GM04503 (cell line): ENCODE measurements around the gene PCDHGA2.
"Not testable (repeated sequence)": the region's sequence is repeated elsewhere in the genome, so short reads cannot be mapped to it uniquely, and the experiment has no call there.

ENCODE experiments used
- DNase-seq: peaks from one replicate; pipeline ENCODE4 v3.0.0-alpha.2; 2012; ENCODE audit warnings: low read depth

Gene PCDHGA2

GRCh38 chr5:141338538-141339306 lies at the start of gene PCDHGA2:
Gene PCDHGA2 (plus strand): TSS chr5:141338760.
- peak; percentile 37 for DNase-seq

GRCh38 chr5:141298376-141298775 lies 40.2 kb upstream of the PCDHGA2 start:
- DNase-seq, result no peak

DNA sequence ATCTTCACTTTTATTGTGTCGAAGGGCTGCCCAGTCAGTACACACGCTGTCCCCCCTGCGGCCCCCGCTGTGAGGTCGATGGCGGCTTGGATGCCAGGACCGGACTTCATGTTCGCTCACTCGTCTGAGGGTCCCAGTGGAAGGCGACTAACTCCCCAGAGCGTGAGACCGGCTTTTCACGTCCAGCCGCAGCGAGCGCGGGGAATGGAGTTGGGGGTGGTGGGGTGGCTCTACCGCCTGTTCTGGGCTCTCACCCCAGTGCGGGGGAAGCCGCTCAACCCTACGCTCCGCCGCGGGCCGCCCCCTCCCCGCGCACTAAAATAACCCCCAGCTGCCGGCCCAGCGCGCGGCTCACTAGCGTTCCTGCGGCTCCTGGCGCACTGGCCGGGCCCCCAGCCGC lies 34.8 kb upstream of the PCDHGA2 start, which contains the start of gene SLC25A2:
SLC25A2 (minus strand) TSS at position 294 of the 400 bp plus-strand sequence; CDS start at position 110, 184 bp downstream.
- no peak for DNase-seq

GRCh38 chr5:141306630-141307029 lies 31.9 kb upstream of the PCDHGA2 start:
- DNase-seq, result no peak

GRCh38 chr5:141313711-141314110 lies 24.8 kb upstream of the PCDHGA2 start:
- DNase-seq, result no peak

DNA sequence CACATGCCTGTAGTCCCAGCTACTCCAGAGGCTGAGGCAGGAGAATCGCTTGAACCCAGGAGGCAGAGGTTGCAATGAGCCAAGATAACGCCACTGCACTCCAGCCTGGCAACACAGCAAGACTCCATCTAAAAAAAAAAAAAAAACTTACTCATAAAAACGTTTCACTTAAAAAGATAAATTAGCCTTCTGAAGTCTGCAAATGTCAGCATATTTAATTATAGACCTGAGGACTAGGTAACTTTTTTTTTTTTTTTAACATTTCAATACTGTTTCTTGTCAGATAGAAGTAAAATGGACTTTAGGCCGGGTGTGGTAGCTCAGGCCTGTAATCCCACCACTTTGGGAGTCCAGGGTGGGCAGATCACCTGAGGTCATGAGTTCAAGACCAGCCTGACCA lies 21.6 kb upstream of the PCDHGA2 start:
- not testable (repeated sequence) for DNase-seq

DNA sequence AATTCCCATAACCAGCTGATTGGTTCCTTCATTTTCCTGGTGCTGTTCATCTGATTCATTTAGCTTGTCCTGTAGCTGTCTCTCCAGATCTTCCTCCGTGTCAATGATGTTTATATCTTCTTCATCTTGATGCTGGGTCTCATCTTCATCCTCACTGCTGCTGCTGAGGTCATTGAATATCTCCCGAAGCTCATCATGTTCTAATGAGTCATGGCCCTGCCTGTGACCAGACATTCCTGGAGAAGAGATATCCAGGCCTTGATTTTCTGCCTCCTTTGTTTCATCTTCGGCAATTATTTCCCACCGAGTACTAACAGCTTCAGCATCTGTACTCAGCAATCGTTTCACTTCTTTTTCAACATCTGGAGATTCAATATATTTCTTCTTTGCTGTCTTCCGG lies 19.4 kb upstream of the PCDHGA2 start:
- DNase-seq, result no peak

DNA sequence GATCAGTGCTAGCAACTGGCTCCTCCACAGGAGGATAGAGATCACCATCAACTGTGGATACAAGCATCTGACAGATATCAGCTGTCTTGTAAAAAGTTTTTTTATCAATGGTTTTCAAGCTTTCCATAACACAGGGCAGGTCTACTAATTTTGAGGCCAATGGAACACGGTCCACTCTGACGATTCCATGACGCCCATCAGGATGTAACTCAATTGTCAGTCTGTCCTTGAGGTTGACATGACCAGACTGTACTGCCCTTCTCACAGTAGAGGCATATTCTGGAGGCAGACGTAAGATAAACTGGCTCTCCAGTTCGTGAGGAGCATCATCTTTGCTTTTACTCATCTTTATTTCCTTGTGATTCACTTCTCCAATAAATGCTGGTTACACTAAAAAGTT lies 18.9 kb upstream of the PCDHGA2 start:
- DNase-seq, result no peak

DNA sequence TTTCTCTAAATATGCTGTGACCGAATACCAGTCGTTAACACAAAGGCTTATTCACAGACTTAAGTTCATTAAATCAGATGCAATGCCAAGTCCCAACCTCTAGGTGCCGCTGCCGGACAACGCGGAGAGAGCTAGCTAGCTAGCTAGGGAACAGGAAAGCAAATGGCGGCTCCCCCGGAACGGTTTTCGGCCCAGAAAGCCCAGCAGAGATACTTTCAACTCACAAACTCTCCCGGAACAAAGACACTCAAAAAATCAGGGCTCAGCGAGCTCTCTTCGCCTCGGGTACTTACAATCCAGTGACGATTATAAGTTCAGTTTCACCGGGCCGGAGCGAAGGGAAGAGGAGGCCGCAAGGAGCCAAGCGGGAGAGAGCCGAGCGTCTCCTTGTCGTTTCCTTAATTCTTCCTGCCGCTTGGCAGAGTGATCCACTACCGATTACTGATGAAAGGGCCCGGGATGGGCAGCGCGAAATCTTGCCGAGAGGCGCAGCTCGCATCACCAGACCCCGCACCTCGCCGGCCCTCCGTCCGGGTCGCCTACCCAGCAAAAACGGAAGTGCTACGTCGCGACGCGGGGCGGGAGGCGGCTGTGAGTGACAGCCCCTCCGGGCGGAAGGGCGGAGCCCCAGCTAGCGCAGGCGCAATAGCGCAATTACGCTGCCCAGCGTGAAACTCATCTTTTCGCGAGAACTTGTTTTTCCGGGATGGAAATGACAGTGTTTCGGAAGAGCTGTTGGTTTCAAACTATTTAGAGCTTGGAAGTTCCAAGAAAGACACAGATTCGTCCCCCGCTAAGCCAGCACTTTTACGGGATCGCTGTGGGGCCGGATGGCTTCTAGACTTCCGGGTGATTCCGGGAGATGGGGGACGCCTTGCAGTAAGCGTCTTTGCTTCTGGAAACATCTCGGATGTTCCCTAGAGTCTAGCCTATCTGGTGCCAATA lies 18.1 kb upstream of the PCDHGA2 start, which contains the start of gene TAF7:
TAF7 (minus strand) TSS at position 560 of the 945 bp plus-strand sequence. CDS start 740 bp downstream, outside the sequence.
- DNase-seq, result peak; percentile 66

DNA sequence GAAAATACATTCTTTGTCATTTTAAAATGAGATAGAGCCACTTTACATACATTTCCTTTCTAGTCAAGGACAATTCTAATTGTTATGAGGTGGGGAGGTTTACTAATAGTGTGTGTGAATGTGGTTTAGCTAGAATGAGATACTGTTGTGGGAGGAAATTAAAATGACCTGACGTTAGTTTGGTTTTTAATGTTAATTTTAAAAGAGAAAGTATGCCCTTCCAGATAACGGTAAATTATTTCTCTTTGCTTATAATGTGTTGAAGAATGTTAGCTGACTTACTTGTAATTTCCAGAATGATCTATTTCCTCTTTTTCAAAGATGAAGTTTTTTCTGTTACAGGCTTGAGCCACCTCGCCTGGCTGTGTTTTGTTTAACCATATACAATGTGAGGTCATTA lies 16.3 kb upstream of the PCDHGA2 start:
- no peak for DNase-seq

GRCh38 chr5:141326088-141326854 lies 12.3 kb upstream of the PCDHGA2 start:
- DNase-seq, result no peak

GRCh38 chr5:141328231-141328630 lies 10.3 kb upstream of the PCDHGA2 start:
- DNase-seq, result no peak

GRCh38 chr5:141330299-141331080 lies 8.1 kb upstream of the PCDHGA2 start, which contains the start of gene PCDHGA1:
Gene PCDHGA1 (plus strand): TSS chr5:141330514.
- peak; percentile 42 for DNase-seq

DNA sequence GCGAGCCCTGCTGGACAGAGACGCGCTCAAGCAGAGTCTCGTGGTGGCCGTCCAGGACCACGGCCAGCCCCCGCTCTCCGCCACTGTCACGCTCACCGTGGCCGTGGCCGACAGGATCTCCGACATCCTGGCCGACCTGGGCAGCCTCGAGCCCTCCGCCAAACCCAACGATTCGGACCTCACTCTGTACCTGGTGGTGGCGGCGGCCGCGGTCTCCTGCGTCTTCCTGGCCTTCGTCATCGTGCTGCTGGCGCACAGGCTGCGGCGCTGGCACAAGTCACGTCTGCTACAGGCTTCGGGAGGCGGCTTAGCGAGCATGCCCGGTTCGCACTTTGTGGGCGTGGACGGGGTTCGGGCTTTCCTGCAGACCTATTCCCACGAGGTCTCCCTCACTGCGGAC lies 6.0 kb upstream of the PCDHGA2 start:
- DNase-seq, result not testable (repeated sequence)

DNA sequence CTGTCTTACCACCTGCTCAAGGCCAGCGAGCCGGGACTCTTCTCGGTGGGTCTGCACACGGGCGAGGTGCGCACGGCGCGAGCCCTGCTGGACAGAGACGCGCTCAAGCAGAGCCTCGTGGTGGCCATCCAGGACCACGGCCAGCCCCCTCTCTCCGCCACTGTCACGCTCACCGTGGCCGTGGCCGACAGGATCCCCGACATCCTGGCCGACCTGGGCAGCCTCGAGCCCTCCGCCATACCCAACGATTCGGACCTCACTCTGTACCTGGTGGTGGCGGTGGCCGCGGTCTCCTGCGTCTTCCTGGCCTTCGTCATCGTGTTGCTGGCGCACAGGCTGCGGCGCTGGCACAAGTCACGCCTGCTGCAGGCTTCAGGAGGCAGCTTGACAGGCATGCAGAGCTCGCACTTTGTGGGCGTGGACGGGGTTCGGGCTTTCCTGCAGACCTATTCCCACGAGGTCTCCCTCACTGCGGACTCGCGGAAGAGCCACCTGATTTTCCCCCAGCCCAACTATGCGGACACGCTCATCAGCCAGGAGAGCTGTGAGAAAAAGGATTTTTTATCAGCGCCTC lies 2.3 kb downstream of the PCDHGA2 start:
- DNase-seq, result not testable (repeated sequence)

- DNase-seq, result no peak
Observed at GRCh38 chr5:141342773-141343172, 4.2 kb downstream of the PCDHGA2 start.

GRCh38 chr5:141343242-141343952 lies 4.8 kb downstream of the PCDHGA2 start, which contains the start of gene PCDHGA3:
Gene PCDHGA3 (plus strand): TSS chr5:141343829. CDS start chr5:141344034, 205 bp downstream.
- no peak for DNase-seq

DNA sequence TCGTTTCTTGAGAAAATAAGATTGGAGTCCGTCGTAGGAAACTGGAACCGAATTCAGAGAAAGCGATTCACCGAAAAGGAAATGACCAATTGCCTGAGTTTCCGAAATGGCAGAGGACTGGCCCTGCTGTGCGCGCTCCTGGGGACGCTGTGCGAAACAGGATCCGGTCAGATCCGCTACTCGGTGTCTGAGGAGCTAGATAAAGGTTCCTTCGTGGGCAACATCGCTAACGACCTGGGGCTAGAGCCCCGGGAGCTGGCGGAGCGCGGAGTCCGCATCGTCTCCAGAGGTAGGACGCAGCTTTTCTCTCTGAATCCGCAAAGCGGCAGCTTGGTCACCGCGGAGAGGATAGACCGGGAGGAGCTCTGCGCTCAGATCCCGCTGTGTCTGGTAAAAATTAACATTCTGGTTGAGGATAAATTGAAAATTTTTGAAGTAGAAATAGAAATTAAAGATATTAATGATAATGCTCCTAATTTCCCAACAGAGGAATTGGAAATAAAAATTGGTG lies 5.4 kb downstream of the PCDHGA2 start:
- DNase-seq, result no peak

DNA sequence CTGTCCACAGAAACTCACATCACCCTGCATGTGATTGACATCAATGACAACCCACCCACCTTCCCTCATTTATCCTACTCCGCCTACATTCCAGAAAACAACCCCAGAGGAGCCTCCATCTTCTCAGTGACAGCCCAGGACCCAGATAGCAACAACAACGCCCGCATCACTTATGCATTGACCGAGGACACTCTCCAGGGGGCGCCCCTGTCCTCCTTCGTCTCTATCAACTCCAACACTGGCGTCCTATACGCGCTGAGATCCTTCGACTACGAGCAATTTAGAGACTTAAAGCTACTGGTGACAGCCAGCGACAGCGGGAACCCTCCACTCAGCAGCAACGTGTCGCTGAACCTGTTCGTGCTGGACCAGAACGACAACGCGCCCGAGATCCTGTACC lies 6.8 kb downstream of the PCDHGA2 start:
- DNase-seq, result no peak

- not testable (repeated sequence) for DNase-seq
Observed at GRCh38 chr5:141346017-141346416, 7.5 kb downstream of the PCDHGA2 start.
